H1 (cell line): Measurements from ENCODE around the gene LCN15. TPM values are rescaled to one million over a fixed set of nuclear protein-coding genes. Genes with fewer than 3 reads are reported as not detected.

Experiments used
- CTCF ChIA-PET: fragments of 300-600 bp; sonication (Branson Sonifier 250); formaldehyde crosslinking; loops from one replicate; lab custom pipeline; 2021; ENCODE audit not compliant: partially characterized antibody; lab: Charles Lee
- POLR2A ChIA-PET: fragments of 300-600 bp; sonication (Branson Sonifier 250); formaldehyde crosslinking; loops from one replicate; lab custom pipeline; 2021; ENCODE audit warnings: inconsistent platforms; ENCODE audit not compliant: partially characterized antibody; lab: Charles Lee
- DNase-seq, 2 experiments: peaks; one replicate each; pipeline versions ENCODE4 v3.0.0 to v3.0.0-alpha.2; 2010 to 2022; ENCODE audit warnings: low spot score in 2 of 2, low read depth in 1 of 2, mixed read lengths in 1 of 2
- FAIRE-seq: peaks from 2 replicates; lab custom pipeline; 2011; peaks lifted over from hg19 to GRCh38; lab: Jason Lieb, UNC
- H2AFZ ChIP-seq: 2 replicates; pipeline ENCODE4 v1.8.1; 2012; ENCODE audit warnings: low read length, inconsistent platforms
- H2AK5ac ChIP-seq: 2 replicates; pipeline ENCODE4 v1.6.1; 2013; ENCODE audit warnings: low read depth, low read length
- H2BK120ac ChIP-seq: replicated peaks from 2 replicates; pipeline ENCODE3; 2013; ENCODE audit warnings: low read depth, low read length, inconsistent platforms
- H2BK12ac ChIP-seq: 2 replicates; pipeline ENCODE4 v1.6.1; 2013; ENCODE audit warnings: low read depth, low read length
- H2BK15ac ChIP-seq: 2 replicates; pipeline ENCODE4 v1.6.1; 2013; ENCODE audit warnings: low read length
- H2BK20ac ChIP-seq: 2 replicates; pipeline ENCODE4 v1.6.1; 2013; ENCODE audit warnings: low read length
- H2BK5ac ChIP-seq: 2 replicates; pipeline ENCODE4 v1.6.1; 2013; ENCODE audit warnings: low read depth, low read length
- H3K14ac ChIP-seq: 2 replicates; pipeline ENCODE4 v1.6.1; 2013; ENCODE audit warnings: inconsistent platforms; ENCODE audit not compliant: insufficient read length
- H3K18ac ChIP-seq: 2 replicates; pipeline ENCODE4 v1.6.1; 2013; ENCODE audit warnings: low read length; ENCODE audit errors: extremely low read depth
- H3K23ac ChIP-seq: 2 replicates; pipeline ENCODE4 v1.6.1; 2013; ENCODE audit warnings: inconsistent platforms; ENCODE audit not compliant: insufficient read length
- H3K23me2 ChIP-seq: 2 replicates; pipeline ENCODE4 v1.6.1; 2013; ENCODE audit warnings: low read depth, low read length
- H3K27ac ChIP-seq: 2 replicates; pipeline ENCODE4 v1.6.1; 2011; ENCODE audit warnings: low read depth, low read length, inconsistent platforms
- H3K27me3 ChIP-seq, 4 experiments: replicated peaks in 1 of 4; 1 replicate in 1 of 4; 2 replicates in 3 of 4; pipeline versions ENCODE4 v1.6.1 to v1.8.1; 2011 to 2013; ENCODE audit warnings: low read length in 3 of 4, mild to moderate bottlenecking in 3 of 4, inconsistent platforms in 2 of 4, mixed read lengths in 2 of 4, moderate library complexity in 1 of 4; ENCODE audit not compliant: control insufficient read depth in 3 of 4, insufficient read depth in 3 of 4; ENCODE audit errors: extremely low read depth in 1 of 4
- H3K36me3 ChIP-seq, 4 experiments: 2 replicates each; pipeline versions ENCODE4 v1.6.1 to v1.8.1; 2011 to 2013; ENCODE audit warnings: mild to moderate bottlenecking in 4 of 4, low read length in 3 of 4, moderate library complexity in 2 of 4, control low read depth in 1 of 4, inconsistent platforms in 1 of 4; ENCODE audit not compliant: insufficient read depth in 4 of 4, control insufficient read depth in 2 of 4
- H3K4ac ChIP-seq: replicated peaks from 2 replicates; pipeline ENCODE3; 2013; ENCODE audit warnings: low read length, low read depth, mixed read lengths, inconsistent platforms; ENCODE audit not compliant: insufficient read length
- H3K4me1 ChIP-seq, 4 experiments: replicated peaks in 1 of 4; 1 replicate in 1 of 4; 2 replicates in 3 of 4; pipeline versions ENCODE4 v1.6.1 to v1.8.1; 2011 to 2013; ENCODE audit warnings: low read length in 3 of 4, inconsistent platforms in 2 of 4, mixed read lengths in 1 of 4; ENCODE audit not compliant: insufficient read depth in 4 of 4, control insufficient read depth in 3 of 4
- H3K4me2 ChIP-seq, 2 experiments: 2 replicates each; pipeline versions ENCODE4 v1.6.1 to v1.8.1; 2011 to 2013; ENCODE audit warnings: low read depth in 2 of 2, low read length in 2 of 2, control low read depth in 1 of 2, inconsistent platforms in 1 of 2, mild to moderate bottlenecking in 1 of 2; ENCODE audit not compliant: insufficient read depth in 1 of 2
- H3K4me3 ChIP-seq, 4 experiments: fragments of 200-600, 300-600 bp in 1 of 4; sonication (generic), shearing (Covaris generic), sonication (Bioruptor Twin) in 1 of 4; 2 replicates each; pipeline versions ENCODE4 v1.5.1 to v1.8.1; 2011 to 2016; ENCODE audit warnings: low read length in 4 of 4, low read depth in 3 of 4, control low read depth in 2 of 4, inconsistent platforms in 2 of 4, mild to moderate bottlenecking in 2 of 4, mixed read lengths in 1 of 4, moderate library complexity in 1 of 4; ENCODE audit not compliant: insufficient read depth in 2 of 4; ENCODE audit errors: extremely low read depth in 1 of 4
- H3K56ac ChIP-seq: replicated peaks from 2 replicates; pipeline ENCODE3; 2013; ENCODE audit warnings: low read depth, mild to moderate bottlenecking, mixed read lengths, low read length, inconsistent platforms; ENCODE audit not compliant: insufficient read length
- H3K79me1 ChIP-seq: 2 replicates; pipeline ENCODE4 v1.6.1; 2013; ENCODE audit warnings: low read depth, low read length, control low read depth
- H3K79me2 ChIP-seq, 2 experiments: 2 replicates each; pipeline versions ENCODE4 v1.6.1 to v1.8.1; 2012 to 2013; ENCODE audit warnings: low read length in 2 of 2, mild to moderate bottlenecking in 2 of 2, inconsistent platforms in 1 of 2; ENCODE audit not compliant: insufficient read depth in 2 of 2, control insufficient read depth in 1 of 2
- H3K9ac ChIP-seq, 4 experiments: replicated peaks in 1 of 4; 1 replicate in 1 of 4; 2 replicates in 3 of 4; pipeline versions ENCODE4 v1.6.1 to v1.8.1; 2011 to 2013; ENCODE audit warnings: low read depth in 3 of 4, low read length in 3 of 4, control low read depth in 2 of 4, mild to moderate bottlenecking in 2 of 4, moderate library complexity in 2 of 4, inconsistent platforms in 1 of 4; ENCODE audit errors: extremely low read depth in 1 of 4
- H3K9me3 ChIP-seq, 2 experiments: 2 replicates each; pipeline versions ENCODE4 v1.6.1 to v1.8.1; 2012 to 2013; ENCODE audit warnings: mild to moderate bottlenecking in 2 of 2, moderate library complexity in 2 of 2, control low read depth in 1 of 2, inconsistent platforms in 1 of 2, low read depth in 1 of 2, low read length in 1 of 2, mixed read lengths in 1 of 2; ENCODE audit not compliant: insufficient read depth in 2 of 2
- H4K20me1 ChIP-seq, 2 experiments: replicated peaks in 1 of 2; 2 replicates each; pipeline versions ENCODE3 to v1.8.1; 2011 to 2013; ENCODE audit warnings: inconsistent platforms in 2 of 2, low read length in 2 of 2, mild to moderate bottlenecking in 1 of 2; ENCODE audit not compliant: insufficient read depth in 2 of 2, control insufficient read depth in 1 of 2
- H4K5ac ChIP-seq: 2 replicates; pipeline ENCODE4 v1.6.1; 2013; ENCODE audit warnings: low read length, low read depth, mixed read lengths, inconsistent platforms; ENCODE audit not compliant: insufficient read length
- H4K8ac ChIP-seq: 2 replicates; pipeline ENCODE4 v1.8.0; 2013; ENCODE audit warnings: mild to moderate bottlenecking, moderate library complexity, low read length, inconsistent platforms; ENCODE audit not compliant: insufficient read depth; ENCODE audit errors: extremely low read depth
- H4K91ac ChIP-seq: replicated peaks from 2 replicates; pipeline ENCODE3; 2013; ENCODE audit warnings: low read length, mixed read lengths, inconsistent platforms; ENCODE audit not compliant: insufficient read length
- BACH1 ChIP-seq: IDR thresholded peaks from 2 replicates; pipeline ENCODE4 v1.6.1; 2012; ENCODE audit warnings: low read length, improper control_type of control experiment
- CBX8 ChIP-seq: fragments of 300-800, 300-1000 bp; sonication (generic); IDR thresholded peaks from 2 replicates; pipeline ENCODE4 v1.7.1; 2016; ENCODE audit warnings: low read depth, low read length, borderline replicate concordance
- KDM4A ChIP-seq: IDR thresholded peaks from one replicate; pipeline ENCODE4 v1.7.1; 2012; ENCODE audit warnings: low read depth, mild to moderate bottlenecking, moderate library complexity, low read length, inconsistent platforms; ENCODE audit not compliant: severe bottlenecking
- MAFK ChIP-seq: IDR thresholded peaks from 2 replicates; pipeline ENCODE4 v1.6.1; 2012; ENCODE audit warnings: low read depth, mild to moderate bottlenecking, improper control_type of control experiment, low read length
- NRF1 ChIP-seq: IDR thresholded peaks from 2 replicates; pipeline ENCODE4 v1.6.1; 2011; ENCODE audit warnings: mild to moderate bottlenecking, low read depth, low read length, improper control_type of control experiment
- POLR2A ChIP-seq, 2 experiments: IDR thresholded peaks; 1 replicate in 1 of 2; 2 replicates in 1 of 2; pipeline ENCODE4 v1.6.1; 2011; ENCODE audit warnings: low read depth in 2 of 2, low read length in 2 of 2, mild to moderate bottlenecking in 2 of 2; ENCODE audit errors: control extremely low read depth in 1 of 2
- RAD21 ChIP-seq, 2 experiments: IDR thresholded peaks in 1 of 2; conservative IDR thresholded peaks in 1 of 2; 2 replicates each; pipeline ENCODE4 v1.6.1; 2011; ENCODE audit warnings: low read depth in 2 of 2, low read length in 2 of 2, improper control_type of control experiment in 1 of 2, inconsistent platforms in 1 of 2, mild to moderate bottlenecking in 1 of 2, moderate library complexity in 1 of 2
- RBBP5 ChIP-seq: IDR thresholded peaks from 2 replicates; pipeline ENCODE4 v1.7.1; 2012; ENCODE audit warnings: low read depth, mild to moderate bottlenecking, inconsistent platforms, low read length, moderate library complexity, borderline replicate concordance
- RNF2 ChIP-seq: fragments of 200-900, 300-1000 bp; sonication (generic); IDR thresholded peaks from 2 replicates; pipeline ENCODE4 v1.7.1; 2016; ENCODE audit warnings: borderline replicate concordance, low read depth, mild to moderate bottlenecking, antibody characterized with exemption, low read length; ENCODE audit not compliant: poor library complexity, severe bottlenecking; ENCODE audit errors: missing control alignments
- TBP ChIP-seq: IDR thresholded peaks from 2 replicates; pipeline ENCODE4 v1.6.1; 2011; ENCODE audit warnings: low read depth, low read length, improper control_type of control experiment
- TEAD4 ChIP-seq: IDR thresholded peaks from 2 replicates; pipeline ENCODE4 v1.6.1; 2012; ENCODE audit warnings: low read depth, low read length, inconsistent platforms, mixed read lengths
- ZNF274 ChIP-seq: IDR thresholded peaks from 2 replicates; pipeline ENCODE4 v1.7.0; 2012; ENCODE audit warnings: low read length, borderline replicate concordance; ENCODE audit errors: extremely low read depth
- WGBS, 2 experiments: shearing (Covaris generic) in 1 of 2; methylation state at CpG; one replicate each; pipeline versions ENCODE4 v1.1.6 to v1.1.7; 2013 to 2015; ENCODE audit warnings: low lambda C conversion rate in 2 of 2, mixed read lengths in 2 of 2, inconsistent platforms in 1 of 2, low coverage in 1 of 2, missing lambda C conversion rate in 1 of 2; ENCODE audit not compliant: insufficient replicate concordance in 2 of 2, insufficient coverage in 1 of 2, insufficient read length in 1 of 2; ENCODE audit errors: extremely low coverage in 1 of 2, missing lambda C conversion rate in 1 of 2; 5-methylcytosine and 5-hydroxymethylcytosine counted together
- polyA plus RNA-seq, 7 experiments: library from polyadenylated mRNA; depleted of rRNA in 3 of 7; stranded (reverse) in 5 of 7; unstranded in 2 of 7; fragments of >200 nt in 5 of 7; fragments of 200-250 nt in 2 of 7; gene quantifications; 1 replicate in 5 of 7; 2 replicates in 1 of 7; 4 replicates in 1 of 7; pipeline versions ENCODE4 v1.2.1 to v1.2.3, GENCODE V29; 2011 to 2013; ENCODE audit warnings: missing spikeins in 2 of 7, mixed read lengths in 2 of 7
- total RNA-seq: library from RNA; stranded (reverse); fragmentation: NEBNext Ultra II Directional; extraction: Animal tissue kit (Norgen Biotek cat#: 25700); gene quantifications from 2 replicates; pipeline ENCODE4 v1.2.1, GENCODE V29; 2021

The LCN15 gene
- total and polyA plus RNA-seq, 2 of the 8 experiments (the other 6 are each of a cell fraction or from before 2014, with no cell fraction given), result 0.08 to 0.47 TPM

- H2AFZ ChIP-seq, result no peak overlapping the region
- no peaks in the 10 kb centered on the region for H3K79me1 ChIP-seq
- no peak overlapping the region for H2BK15ac ChIP-seq
- H3K56ac ChIP-seq, result no peak overlapping the region
- no peak overlapping the region for H3K27ac ChIP-seq
- H3K23me2 ChIP-seq, result no peaks in the 10 kb centered on the region; the same call in 1 of the 2 replicates
- H4K5ac ChIP-seq, result no peak overlapping the region
- H3K23ac ChIP-seq, result no peak overlapping the region
- DNase-seq, result no peak
- H4K8ac ChIP-seq, result no peak overlapping the region
- CTCF ChIA-PET, result interaction anchor here (0.6 to 5.1 kb wide), 14 partner anchors 12 to 270 kb away, joined by 3 to 42 read pairs (median 6); partner anchors contain the start of genes AJM1 and LCN10
- POLR2A ChIA-PET, result interaction anchor here (3.0 to 3.8 kb wide), 2 partner anchors 31 to 32 kb away, joined by 26 to 34 read pairs; no protein-coding TSS in a partner anchor
- H2BK20ac ChIP-seq, result no peak overlapping the region
- no peak overlapping the region for H3K9ac ChIP-seq
- FAIRE-seq, result no peak
- H3K4ac ChIP-seq, result no peak overlapping the region
- H3K27me3 ChIP-seq, result no peaks in the 10 kb centered on the region; a peak in 2 of 7 replicates
- H3K9me3 ChIP-seq, result peaks cover 0 to 6% of the 10 kb centered on the region in 2 experiments; a peak in 1 of 4 replicates
- H3K79me2 ChIP-seq, result no peaks in the 10 kb centered on the region
- H2BK120ac ChIP-seq, result no peak overlapping the region
- H3K4me3 ChIP-seq, result no peak overlapping the region
- no peak overlapping the region for H3K18ac ChIP-seq
- H3K36me3 ChIP-seq, result no peaks in the 10 kb centered on the region
- H4K20me1 ChIP-seq, result no peaks in the 10 kb centered on the region
- H2BK5ac ChIP-seq, result no peak overlapping the region
- H3K14ac ChIP-seq, result no peak overlapping the region
- WGBS, 2 experiments, result 83% methylated on average over 9 of the region's 9 CpGs; no CpG with 5 or more reads in 1 of the 2 experiments
- H2BK12ac ChIP-seq, result no peak overlapping the region
- H3K4me2 ChIP-seq, result no peak overlapping the region
- H4K91ac ChIP-seq, result no peak overlapping the region
- no peak overlapping the region for H2AK5ac ChIP-seq
- peaks cover 0 to 13% (median 6%) of the 10 kb centered on the region in 4 experiments; a peak in 4 of 7 replicates for H3K4me1 ChIP-seq
- TF ChIP-seq TBP (no peak), KDM4A (no peak), TEAD4 (no peak), RNF2 (no peak), ZNF274 (no peak), MAFK (no peak), RBBP5 (no peak), POLR2A (IDR thresholded peaks at IDR 0.05; ENCODE audit: control extremely low read depth in 1 of 2, low read depth in 2 of 2, low read length in 2 of 2) (no peak), CBX8 (no peak), BACH1 (no peak), RAD21 (IDR thresholded peaks at IDR 0.05 in 1 of 2, conservative IDR thresholded peaks at IDR 0.05 in 1 of 2; ENCODE audit: low read depth in 2 of 2, low read length in 2 of 2) (no peak), NRF1 (no peak)
These were observed 5.3 kb downstream of the LCN15 start for GRCh38 chr9:136759001-136759400.
